MCF 10A (cell line): Measurements from ENCODE around the gene STX1B. TPM values are rescaled to one million over a fixed set of nuclear protein-coding genes. Genes with fewer than 3 reads are reported as not detected.

Source experiments
- BruUV-seq: library from RNA; stranded (reverse); fragments of 400-500 nt; replicated peaks from 2 replicates; lab custom pipeline; 2021; lab: Mats Ljungman, UMichigan
- CTCF ChIA-PET: fragments of 300-600 bp; sonication (Branson Sonifier 250); formaldehyde crosslinking; extraction: SDS; loops from one replicate; lab custom pipeline; 2021; ENCODE audit warnings: antibody characterized with exemption, inconsistent platforms; lab: Yijun Ruan, JAX
- POLR2A ChIA-PET: fragments of 300-600, 350-650 bp; sonication (Branson Sonifier 250); formaldehyde crosslinking; extraction: SDS; loops from one replicate; lab custom pipeline; 2020; ENCODE audit warnings: antibody characterized with exemption, inconsistent platforms; lab: Yijun Ruan, JAX
- DNase-seq: peaks from one replicate; pipeline ENCODE4 v3.0.0-alpha.2; 2018; ENCODE audit not compliant: unreplicated experiment
- H3K27ac Mint-ChIP-seq: one replicate; pipeline ENCODE4 v1.8.0; 2022; ENCODE audit warnings: mild to moderate bottlenecking, low read depth, mixed read lengths; ENCODE audit not compliant: unreplicated experiment
- H3K27me3 Mint-ChIP-seq: one replicate; pipeline ENCODE4 v1.8.0; 2022; ENCODE audit warnings: mixed read lengths; ENCODE audit not compliant: insufficient read depth, unreplicated experiment
- H3K36me3 Mint-ChIP-seq: one replicate; pipeline ENCODE4 v1.8.0; 2022; ENCODE audit warnings: mild to moderate bottlenecking, moderate library complexity, mixed read lengths; ENCODE audit not compliant: insufficient read depth, unreplicated experiment
- H3K4me1 Mint-ChIP-seq: one replicate; pipeline ENCODE4 v1.8.0; 2022; ENCODE audit warnings: mixed read lengths; ENCODE audit not compliant: insufficient read depth, unreplicated experiment
- H3K4me3 Mint-ChIP-seq: one replicate; pipeline ENCODE4 v1.8.0; 2022; ENCODE audit warnings: mild to moderate bottlenecking, moderate library complexity, mixed read lengths; ENCODE audit not compliant: unreplicated experiment
- H3K9me3 Mint-ChIP-seq: one replicate; pipeline ENCODE4 v1.8.0; 2022; ENCODE audit warnings: mixed read lengths; ENCODE audit not compliant: unreplicated experiment
- CTCF ChIP-seq: fragments of 200-600 bp; IDR thresholded peaks from one replicate; pipeline ENCODE4 v1.8.0; 2022; ENCODE audit warnings: antibody characterized with exemption, mild to moderate bottlenecking; ENCODE audit not compliant: unreplicated experiment
- intact Hi-C: fragments of 100-400 bp; cut with micrococcal nuclease; formaldehyde crosslinking; loops from 2 replicates; pipeline ENCODE4 v1.14.1; 2022
- total RNA-seq: library from RNA; stranded (reverse); gene quantifications from 2 replicates; pipeline ENCODE4 v1.2.3, GENCODE V29; 2022

The STX1B gene
- total RNA-seq, 1 experiment from 2014 or later, result 0.42 TPM

DNA sequence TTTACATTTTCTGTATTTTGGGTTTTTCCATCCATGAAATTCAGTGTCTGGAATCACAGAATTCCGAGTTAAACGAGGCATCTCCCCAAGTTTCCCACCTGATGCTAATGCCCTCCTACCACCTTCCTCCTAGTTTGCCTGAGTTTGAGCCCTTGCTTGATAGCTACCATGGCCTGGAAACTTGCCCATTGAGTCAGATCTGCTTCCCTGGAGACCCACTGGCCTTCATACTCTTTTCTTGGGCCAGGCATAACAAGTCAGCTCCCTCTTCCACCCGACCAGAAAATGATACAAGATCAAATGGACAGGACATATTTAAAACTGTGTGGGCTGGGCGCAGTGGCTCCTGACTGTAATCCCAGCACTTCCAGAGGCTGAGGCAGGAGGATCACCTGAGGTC, 42.6 kb downstream of the STX1B start:
- intact Hi-C loops, result no loop called here
- Mint-ChIP-seq H3K4me3 (no peak overlapping the region), H3K9me3 (no peaks in the 10 kb centered on the region), H3K36me3 (peaks cover 96% of the 10 kb centered on the region), H3K4me1 (no peaks in the 10 kb centered on the region), H3K27me3 (no peaks in the 10 kb centered on the region), H3K27ac (no peak overlapping the region)
- ChIA-PET POLR2A (no interaction called here), CTCF (no interaction called here)
- BruUV-seq, result no TSS peak
- no peak for TF ChIP-seq CTCF
- DNase-seq, result no peak

DNA sequence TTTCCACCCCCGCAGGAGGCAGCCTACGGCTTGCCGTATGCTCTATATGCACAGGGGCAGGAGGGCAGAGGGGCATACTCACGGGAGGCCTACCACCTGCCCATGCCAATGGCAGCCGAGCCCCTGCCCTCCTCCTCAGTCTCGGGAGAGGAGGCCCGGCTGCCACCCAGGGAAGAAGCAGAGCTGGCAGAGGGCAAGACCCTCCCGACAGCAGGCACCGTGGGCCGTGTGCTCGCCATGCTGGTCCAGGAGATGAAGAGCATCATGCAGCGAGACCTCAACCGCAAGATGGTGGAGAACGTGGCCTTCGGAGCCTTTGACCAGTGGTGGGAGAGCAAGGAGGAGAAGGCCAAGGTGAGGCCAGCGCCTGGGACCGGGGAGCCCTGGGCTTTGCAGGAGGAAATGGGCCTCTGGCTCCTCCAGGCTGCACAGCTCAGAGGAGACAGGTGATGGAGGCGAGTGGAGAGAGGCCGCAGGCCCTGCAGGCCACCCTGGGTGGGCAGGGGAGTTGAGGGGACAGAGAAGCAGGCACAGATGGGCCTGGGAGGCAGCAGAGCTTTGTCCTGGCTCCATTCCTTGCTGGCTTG, 44.3 kb downstream of the STX1B start:
- intact Hi-C loops, result no loop called here
- peaks cover 96% of the 10 kb centered on the region for H3K36me3 Mint-ChIP-seq
- H3K9me3 Mint-ChIP-seq, result no peaks in the 10 kb centered on the region
- H3K27me3 Mint-ChIP-seq, result no peaks in the 10 kb centered on the region
- no TSS peak for BruUV-seq
- POLR2A ChIA-PET, result no interaction called here
- H3K4me1 Mint-ChIP-seq, result no peaks in the 10 kb centered on the region
- no peak overlapping the region for H3K4me3 Mint-ChIP-seq
- no peak for DNase-seq
- CTCF ChIA-PET, result no interaction called here
- no peak for TF ChIP-seq CTCF
- H3K27ac Mint-ChIP-seq, result peak overlapping the region; percentile 75

GRCh38 chr16:30965436-30965835, 45.0 kb downstream of the STX1B start:
- no peaks in the 10 kb centered on the region for H3K27me3 Mint-ChIP-seq
- intact Hi-C loops, result no loop called here
- no TSS peak for BruUV-seq
- peaks cover 96% of the 10 kb centered on the region for H3K36me3 Mint-ChIP-seq
- no peak for DNase-seq
- ChIA-PET CTCF (no interaction called here), POLR2A (no interaction called here)
- no peak overlapping the region for H3K4me3 Mint-ChIP-seq
- no peak for TF ChIP-seq CTCF
- H3K27ac Mint-ChIP-seq, result no peak overlapping the region
- H3K4me1 Mint-ChIP-seq, result no peaks in the 10 kb centered on the region
- no peaks in the 10 kb centered on the region for H3K9me3 Mint-ChIP-seq

DNA sequence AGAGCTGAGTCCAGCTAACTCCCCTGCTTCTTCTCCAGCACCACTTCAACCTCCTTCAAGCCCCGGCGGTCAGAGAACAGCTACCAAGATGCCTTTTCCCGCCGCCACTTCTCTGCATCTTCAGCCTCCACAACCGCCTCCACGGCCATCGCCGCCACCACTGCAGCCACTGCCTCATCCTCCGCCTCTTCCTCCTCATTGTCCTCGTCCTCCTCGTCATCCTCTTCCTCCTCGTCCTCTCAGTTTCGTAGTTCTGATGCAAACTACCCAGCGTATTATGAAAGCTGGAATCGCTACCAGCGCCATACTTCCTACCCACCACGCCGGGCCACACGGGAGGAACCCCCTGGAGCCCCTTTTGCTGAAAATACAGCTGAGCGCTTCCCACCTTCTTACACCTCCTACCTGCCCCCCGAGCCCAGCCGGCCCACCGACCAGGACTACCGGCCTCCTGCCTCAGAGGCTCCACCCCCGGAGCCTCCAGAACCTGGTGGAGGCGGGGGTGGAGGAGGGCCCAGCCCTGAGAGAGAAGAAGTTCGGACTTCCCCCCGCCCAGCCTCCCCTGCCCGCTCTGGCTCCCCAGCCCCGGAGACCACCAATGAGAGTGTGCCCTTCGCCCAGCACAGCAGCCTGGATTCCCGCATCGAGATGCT, 45.7 kb downstream of the STX1B start:
- no peak for TF ChIP-seq CTCF

More for the DNA sequence above, 45.7 kb downstream of the STX1B start:
- Mint-ChIP-seq H3K27ac (no peak overlapping the region), H3K27me3 (no peaks in the 10 kb centered on the region), H3K36me3 (peaks cover 96% of the 10 kb centered on the region), H3K9me3 (no peaks in the 10 kb centered on the region), H3K4me3 (no peak overlapping the region), H3K4me1 (peaks cover 5% of the 10 kb centered on the region)
- no peak for DNase-seq
- POLR2A ChIA-PET, result no interaction called here
- intact Hi-C loops, result no loop called here
- BruUV-seq, result no TSS peak
- CTCF ChIA-PET, result interaction anchor here (1.1 to 1.5 kb wide), 2 partner anchors 10 to 19 kb away, joined by 3 to 5 read pairs; no protein-coding TSS in a partner anchor
